ENCODE results near the gene HPS5. TPM values are rescaled to one million over a fixed set of nuclear protein-coding genes. Genes with fewer than 3 reads are reported as not detected.

HPS5 gene
- total and polyA plus RNA-seq, 2 of the 13 experiments (the other 11 are each of a cell fraction or from before 2014, with no cell fraction given): 6.6 to 25.5 TPM

GRCh38 chr11:18321969-18322711, at the start of gene HPS5, which contains the start of gene GTF2H1 (continued):
- TF ChIP-seq ZNF503 (CRISPR knock-in tag; IDR thresholded peaks at IDR 0.05): 0 out of 2 replicates have a peak, but pooled peaks have one; percentile 13
- TF ChIP-seq SMAD3 (CRISPR knock-in tag; IDR thresholded peaks at IDR 0.05): peak; percentile 79
- 0 out of 2 replicates have a peak, but pooled peaks have one; percentile 25 for TF ChIP-seq GPN1 (CRISPR knock-in tag; IDR thresholded peaks at IDR 0.05; ENCODE audit: borderline replicate concordance)
- TF ChIP-seq PATZ1 (CRISPR knock-in tag; IDR thresholded peaks at IDR 0.05): peak; percentile 69
- peak; percentile 98 for TF ChIP-seq KDM5B (CRISPR knock-in tag; IDR thresholded peaks at IDR 0.05; ENCODE audit: borderline replicate concordance)
- TF ChIP-seq PCBP1 (IDR thresholded peaks at IDR 0.05; ENCODE audit: borderline replicate concordance, low read depth, low read length): peak; percentile 78; the same call in 1 of the 2 replicates
- TF ChIP-seq NBN (conservative IDR thresholded peaks at IDR 0.05): no peak
- TF ChIP-seq ZKSCAN1 (IDR thresholded peaks at IDR 0.05; ENCODE audit: low read length): no peak; the same call in 1 of the 2 replicates
- 0 out of 2 replicates have a peak, but pooled peaks have one; percentile 36 for TF ChIP-seq ZNF20 (CRISPR knock-in tag; IDR thresholded peaks at IDR 0.05)
- no peak for TF ChIP-seq NCOA1 (CRISPR knock-in tag; IDR thresholded peaks at IDR 0.05)
- TF ChIP-seq MAZ (IDR thresholded peaks at IDR 0.05; ENCODE audit: borderline replicate concordance, low read depth, low read length): 0 out of 2 replicates have a peak, but pooled peaks have one; percentile 21
- peak; percentile 93 for TF ChIP-seq MAZ (CRISPR knock-in tag; IDR thresholded peaks at IDR 0.05; ENCODE audit: low read depth)
- peak; percentile 95 for TF ChIP-seq ZNF776 (CRISPR knock-in tag; IDR thresholded peaks at IDR 0.05)
- TF ChIP-seq LCORL (IDR thresholded peaks at IDR 0.05): peak; percentile 60; the same call in 1 of the 2 replicates
- peak; percentile 5; the same call in 1 of the 2 replicates for TF ChIP-seq LCORL (CRISPR knock-in tag; IDR thresholded peaks at IDR 0.05)
- no peak for TF ChIP-seq RARG (CRISPR knock-in tag; IDR thresholded peaks at IDR 0.05; ENCODE audit: low read depth)
- TF ChIP-seq FIP1L1 (IDR thresholded peaks at IDR 0.05; ENCODE audit: borderline replicate concordance, insufficient read depth, low read depth, low read length): 0 out of 2 replicates have a peak, but pooled peaks have one; percentile 50
- TF ChIP-seq HDAC1 (CRISPR knock-in tag; IDR thresholded peaks at IDR 0.05): peak; percentile 94
- TF ChIP-seq GATAD1 (CRISPR knock-in tag; IDR thresholded peaks at IDR 0.05): peak; percentile 96
- TF ChIP-seq BRD4 (CRISPR knock-in tag; IDR thresholded peaks at IDR 0.05): 0 out of 2 replicates have a peak, but pooled peaks have one; percentile 54
- peak; percentile 95; the same call in 1 of the 2 replicates for TF ChIP-seq ZNF839 (CRISPR knock-in tag; IDR thresholded peaks at IDR 0.05; ENCODE audit: borderline replicate concordance)
- peak; percentile 42; the same call in 1 of the 2 replicates for TF ChIP-seq ZNF557 (CRISPR knock-in tag; IDR thresholded peaks at IDR 0.05)
- peak; percentile 89 for TF ChIP-seq ZC3H13 (CRISPR knock-in tag; IDR thresholded peaks at IDR 0.05)
- TF ChIP-seq E2F1 (CRISPR knock-in tag; IDR thresholded peaks at IDR 0.05): peak; percentile 85
- TF ChIP-seq WIZ (CRISPR knock-in tag; IDR thresholded peaks at IDR 0.05): peak; percentile 88
- TF ChIP-seq DNMT1 (CRISPR knock-in tag; IDR thresholded peaks at IDR 0.05): no peak
- TF ChIP-seq ZNF589 (CRISPR knock-in tag; conservative IDR thresholded peaks at IDR 0.05): peak; percentile 97
